ENCODE data around the gene GP9.

Gene GP9

GRCh38 chr3:129022114-129023007 is 38.2 kb upstream of the GP9 start:
- no peak for DNase-seq (ENCODE audit: low spot score)
- Histone ChIP-seq H3K4me3 (no peak overlapping the region), H3K27ac (peak overlapping the region; percentile 27 to 29)
- no peak for TF ChIP-seq CTCF (IDR thresholded peaks at IDR 0.05)

- TF ChIP-seq CTCF (IDR thresholded peaks at IDR 0.05): no peak
- DNase-seq (ENCODE audit: low spot score): no peak
- Histone ChIP-seq H3K4me3 (no peak overlapping the region), H3K27ac (peak overlapping the region in 1 of 2 donors; percentile 29)
Observed at GRCh38 chr3:129023008-129023358, 37.6 kb upstream of the GP9 start.

- no peak overlapping the region for H3K27ac ChIP-seq
- H3K4me3 ChIP-seq: no peak overlapping the region
- no peak for TF ChIP-seq CTCF (IDR thresholded peaks at IDR 0.05)
- no peak for DNase-seq (ENCODE audit: low spot score)
Observed at GRCh38 chr3:129023909-129024308, 36.7 kb upstream of the GP9 start.

- DNase-seq (ENCODE audit: low spot score): no peak
- Histone ChIP-seq H3K27ac (peak overlapping the region in 1 of 2 donors; percentile 76), H3K4me3 (no peak overlapping the region)
- no peak for TF ChIP-seq CTCF (IDR thresholded peaks at IDR 0.05)
Observed at GRCh38 chr3:129025108-129025507, 35.5 kb upstream of the GP9 start.

GRCh38 chr3:129025691-129026435 is 34.7 kb upstream of the GP9 start:
- H3K27ac ChIP-seq: peak overlapping the region in 1 of 2 donors; percentile 76
- no peak for TF ChIP-seq CTCF (IDR thresholded peaks at IDR 0.05)
- no peak overlapping the region for H3K4me3 ChIP-seq
- DNase-seq (ENCODE audit: low spot score): no peak

GRCh38 chr3:129026728-129027543 is 33.6 kb upstream of the GP9 start:
- Histone ChIP-seq H3K27ac (peak overlapping the region; percentile 25 to 76), H3K4me3 (peak overlapping the region; percentile 72)
- peak; percentile 67 for TF ChIP-seq CTCF (IDR thresholded peaks at IDR 0.05)
- peak; percentile 95 for DNase-seq (ENCODE audit: low spot score)

Measured in coronary artery (tissue), 2 donors.